ENCODE results near the gene UQCRHL.
"Not testable (repeated sequence)": the region's sequence is repeated elsewhere in the genome, so short reads cannot be mapped to it uniquely, and the experiment has no call there.

DNA sequence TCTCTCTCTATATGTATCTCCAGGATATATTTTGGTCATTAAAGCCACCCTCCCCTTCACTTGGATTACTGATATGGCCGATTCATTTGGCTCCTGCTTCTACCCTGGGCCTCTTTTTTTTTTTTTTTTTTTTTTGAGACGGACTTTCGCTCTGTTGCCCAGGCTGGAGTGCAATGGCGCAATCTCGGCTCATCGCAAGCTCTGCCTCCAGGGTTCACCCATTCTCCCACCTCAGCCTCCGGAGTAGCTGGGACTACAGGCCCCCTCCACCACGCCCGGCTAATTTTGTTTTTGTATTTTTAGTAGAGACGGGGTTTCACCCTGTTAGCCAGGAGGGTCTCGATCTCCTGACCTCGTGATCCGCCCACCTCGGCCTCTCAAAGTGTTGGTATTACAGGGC is 21.5 kb upstream of the UQCRHL start:
- TF ChIP-seq CTCF (IDR thresholded peaks at IDR 0.05; ENCODE audit: low read depth, low read length, poor library complexity, severe bottlenecking); EZH2phosphoT487 (IDR thresholded peaks at IDR 0.05; ENCODE audit: borderline replicate concordance, low read length): not testable (repeated sequence)
